ENCODE data around the gene PHKG1.

- no peak for TF ChIP-seq CTCF (IDR thresholded peaks at IDR 0.05)
- no peak for TF ChIP-seq ZFX (IDR thresholded peaks at IDR 0.05; ENCODE audit: borderline replicate concordance)
Observed at GRCh38 chr7:56040730-56041129, 52.0 kb downstream of the PHKG1 start.
